Karpas-422 (cell line): ENCODE results near the gene RNF123. TPM values are rescaled to one million over a fixed set of nuclear protein-coding genes. Genes with fewer than 3 reads are reported as not detected.

Experiments
- DNase-seq: peaks from one replicate; pipeline ENCODE4 v3.0.0-alpha.2; 2015
- H2AFZ ChIP-seq: fragments of 200-600 bp; sonication (generic); 2 replicates; pipeline ENCODE4 v1.6.1; 2014; ENCODE audit warnings: antibody characterized with exemption, low read length, mixed read lengths
- H3K27ac ChIP-seq: fragments of 200-600 bp; sonication (generic); 2 replicates; pipeline ENCODE4 v1.5.1; 2014; ENCODE audit warnings: mild to moderate bottlenecking, low read length, moderate library complexity
- H3K27me3 ChIP-seq: fragments of 200-600 bp; sonication (generic); 2 replicates; pipeline ENCODE4 v1.6.1; 2014; ENCODE audit warnings: low read length, mixed read lengths
- H3K36me3 ChIP-seq: fragments of 200-600 bp; sonication (generic); 2 replicates; pipeline ENCODE4 v1.6.1; 2014; ENCODE audit warnings: low read length, mixed read lengths; ENCODE audit not compliant: insufficient read depth
- H3K4me1 ChIP-seq: fragments of 200-600 bp; sonication (generic); 2 replicates; pipeline ENCODE4 v1.6.1; 2014; ENCODE audit warnings: mild to moderate bottlenecking, low read length, mixed read lengths
- H3K4me2 ChIP-seq: fragments of 200-600 bp; sonication (generic); 2 replicates; pipeline ENCODE4 v1.6.1; 2014; ENCODE audit warnings: low read length, low read depth, mild to moderate bottlenecking; ENCODE audit not compliant: poor library complexity, severe bottlenecking
- H3K4me3 ChIP-seq: fragments of 200-600 bp; sonication (generic); 2 replicates; pipeline ENCODE4 v1.5.1; 2014; ENCODE audit warnings: mild to moderate bottlenecking, antibody characterized with exemption, low read length, mixed read lengths
- H3K79me2 ChIP-seq: fragments of 200-600 bp; sonication (generic); 2 replicates; pipeline ENCODE4 v1.6.1; 2014; ENCODE audit warnings: mild to moderate bottlenecking, low read length, mixed read lengths
- H3K9ac ChIP-seq: fragments of 200-600 bp; sonication (generic); 2 replicates; pipeline ENCODE4 v1.6.0; 2014; ENCODE audit warnings: low read length
- H3K9me2 ChIP-seq: fragments of 200-600 bp; sonication (generic), shearing (Covaris generic); replicated peaks from 2 replicates; pipeline ENCODE4 v1.6.0; 2014; ENCODE audit warnings: mild to moderate bottlenecking, low read length, moderate library complexity; ENCODE audit not compliant: insufficient read depth
- H3K9me3 ChIP-seq: fragments of 300-700, 200-600 bp; sonication (generic); 2 replicates; pipeline ENCODE4 v1.6.1; 2014; ENCODE audit warnings: low read length, mixed read lengths
- H4K20me1 ChIP-seq: fragments of 200-600 bp; sonication (generic); 2 replicates; pipeline ENCODE4 v1.6.1; 2014; ENCODE audit warnings: mild to moderate bottlenecking, antibody characterized with exemption, low read length, low read depth; ENCODE audit not compliant: insufficient read depth
- total RNA-seq: library from RNA; depleted of rRNA; stranded (reverse); fragments of >200 nt; shearing (Covaris generic); gene quantifications from 2 replicates; pipeline ENCODE4 v1.2.3, GENCODE V29; 2014; ENCODE audit warnings: low replicate concordance

Gene RNF123
- total RNA-seq, 1 experiment from 2014 or later = 20.1 TPM

DNA sequence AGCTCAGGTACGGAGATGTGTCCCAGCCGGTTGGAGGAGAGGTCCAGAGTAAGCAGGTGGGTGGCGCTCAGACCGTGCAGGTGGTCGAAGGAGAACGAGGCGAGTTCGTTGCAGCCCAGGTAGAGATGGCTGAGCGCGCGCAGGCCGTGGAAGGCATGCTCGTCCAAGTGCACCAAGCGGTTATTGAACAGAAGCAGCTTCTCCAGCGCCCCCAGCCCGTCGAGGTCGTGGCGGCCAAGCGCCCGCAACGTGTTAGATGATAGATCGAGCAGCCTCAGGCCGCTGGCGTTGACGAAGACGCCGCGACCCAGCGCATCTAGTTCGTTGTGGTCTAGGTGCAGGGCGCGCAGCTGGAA, 29.5 kb downstream of the RNF123 start:
- Histone ChIP-seq H3K9ac (no peak overlapping the region), H2AFZ (no peak overlapping the region)

DNA sequence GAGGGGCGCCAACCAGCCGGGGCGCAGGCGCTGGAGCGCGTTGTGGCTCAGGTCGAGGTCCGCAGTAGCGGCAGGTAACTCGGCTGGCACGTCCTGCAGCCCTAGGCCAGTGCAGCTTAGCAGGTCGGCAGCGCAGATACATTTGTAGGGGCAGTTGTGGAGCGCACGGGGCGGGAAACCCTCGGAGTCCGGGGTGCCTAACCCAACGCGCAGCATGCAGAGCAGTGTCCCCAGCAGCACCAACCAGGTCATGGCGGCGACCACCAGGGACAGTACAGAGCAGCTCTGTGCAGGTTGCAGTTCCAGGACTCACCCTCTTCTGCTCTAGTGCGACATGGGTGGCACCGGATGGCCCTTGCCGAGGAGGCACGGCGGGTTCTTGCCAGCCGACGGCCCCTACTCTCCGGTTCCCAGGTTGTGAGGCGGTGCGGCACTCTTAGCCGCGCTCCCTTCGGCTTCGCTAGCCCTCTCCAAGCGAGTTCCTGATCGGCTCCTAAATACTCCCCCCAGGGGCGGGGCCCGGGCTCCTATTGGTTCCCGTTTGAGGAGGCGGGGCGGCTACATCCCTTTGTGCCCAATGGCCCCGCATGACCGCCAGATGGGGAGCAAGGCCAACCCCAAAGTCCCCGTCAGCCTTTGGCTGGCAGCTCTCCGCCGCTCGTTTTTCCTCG, 30.0 kb downstream of the RNF123 start, which contains the start of gene AMIGO3:
Gene AMIGO3 (minus strand): TSS at position 471 of the 671 bp plus-strand sequence. CDS start 219 bp downstream, at position 252.
- DNase-seq = peak; percentile 97
- no peaks in the 10 kb centered on the region for H3K9me2 ChIP-seq
- H3K27me3 ChIP-seq = no peaks in the 10 kb centered on the region
- H3K4me1 ChIP-seq = peaks cover 22% of the 10 kb centered on the region
- H3K9ac ChIP-seq = peak within 1 kb of the TSS; percentile 41
- peak within 1 kb of the TSS; percentile 30; the same call in 1 of the 2 replicates for H3K4me3 ChIP-seq
- H3K79me2 ChIP-seq = peaks cover 12% of the 10 kb centered on the region
- no peak within 1 kb of the TSS for H2AFZ ChIP-seq
- no peaks in the 10 kb centered on the region for H3K9me3 ChIP-seq
- peaks cover 15% of the 10 kb centered on the region; the same call in 1 of the 2 replicates for H3K36me3 ChIP-seq
- H4K20me1 ChIP-seq = peaks cover 5% of the 10 kb centered on the region; the same call in 1 of the 2 replicates
- H3K4me2 ChIP-seq = peak within 1 kb of the TSS; percentile 63
- no peak within 1 kb of the TSS for H3K27ac ChIP-seq

More for the DNA sequence above, 29.5 kb downstream of the RNF123 start:
- no peak overlapping the region for H3K27ac ChIP-seq
- H3K4me3 ChIP-seq = peak overlapping the region; percentile 30; the same call in 1 of the 2 replicates
- DNase-seq = no peak
- H3K9me3 ChIP-seq = no peaks in the 10 kb centered on the region
- no peaks in the 10 kb centered on the region for H3K27me3 ChIP-seq
- H3K36me3 ChIP-seq = peaks cover 15% of the 10 kb centered on the region; the same call in 1 of the 2 replicates
- H3K4me2 ChIP-seq = peak overlapping the region; percentile 63
- H3K4me1 ChIP-seq = peaks cover 20% of the 10 kb centered on the region
- peaks cover 5% of the 10 kb centered on the region; the same call in 1 of the 2 replicates for H4K20me1 ChIP-seq
- peaks cover 12% of the 10 kb centered on the region for H3K79me2 ChIP-seq
- no peaks in the 10 kb centered on the region for H3K9me2 ChIP-seq

DNA sequence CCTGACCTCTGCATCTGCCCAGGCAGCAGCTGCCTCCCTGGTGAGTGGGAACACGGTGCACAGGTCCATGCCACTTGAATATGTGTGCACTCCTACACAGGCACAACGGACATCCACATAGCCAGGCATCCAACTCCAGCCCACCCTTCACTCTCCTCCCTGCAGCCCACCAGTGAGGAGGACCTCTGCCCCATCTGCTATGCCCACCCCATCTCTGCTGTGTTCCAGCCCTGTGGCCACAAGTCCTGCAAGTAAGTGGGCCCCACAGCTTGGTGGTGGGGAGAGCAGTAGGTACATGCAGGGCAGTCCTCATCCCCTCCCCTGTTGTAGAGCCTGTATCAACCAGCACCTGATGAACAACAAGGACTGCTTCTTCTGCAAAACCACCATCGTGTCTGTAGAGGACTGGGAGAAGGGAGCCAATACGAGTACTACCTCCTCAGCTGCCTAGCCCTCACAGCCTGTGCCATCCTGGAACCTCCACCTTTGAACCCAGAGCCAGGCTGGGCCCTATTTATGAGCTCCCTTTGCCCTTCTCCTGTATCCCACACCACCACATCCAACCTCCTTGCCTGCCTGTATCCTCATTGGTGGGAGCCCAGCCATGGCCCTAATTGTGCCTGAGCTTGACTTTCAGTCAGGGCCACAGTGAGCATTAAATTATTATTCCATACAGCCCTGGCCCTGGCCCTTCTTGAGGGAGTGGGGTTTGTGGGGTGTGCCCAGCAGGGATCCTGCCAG, 31.7 kb downstream of the RNF123 start:
- H3K4me2 ChIP-seq = no peak overlapping the region
- H3K36me3 ChIP-seq = peaks cover 15% of the 10 kb centered on the region; the same call in 1 of the 2 replicates
- DNase-seq = no peak
- no peak overlapping the region for H3K4me3 ChIP-seq
- H3K9me3 ChIP-seq = no peaks in the 10 kb centered on the region
- H3K79me2 ChIP-seq = peaks cover 12% of the 10 kb centered on the region
- no peaks in the 10 kb centered on the region for H3K27me3 ChIP-seq
- no peak overlapping the region for H2AFZ ChIP-seq
- no peak overlapping the region for H3K9ac ChIP-seq
- peaks cover 5% of the 10 kb centered on the region; the same call in 1 of the 2 replicates for H4K20me1 ChIP-seq
- H3K4me1 ChIP-seq = peaks cover 33% of the 10 kb centered on the region
- H3K9me2 ChIP-seq = no peaks in the 10 kb centered on the region
- no peak overlapping the region for H3K27ac ChIP-seq

DNA sequence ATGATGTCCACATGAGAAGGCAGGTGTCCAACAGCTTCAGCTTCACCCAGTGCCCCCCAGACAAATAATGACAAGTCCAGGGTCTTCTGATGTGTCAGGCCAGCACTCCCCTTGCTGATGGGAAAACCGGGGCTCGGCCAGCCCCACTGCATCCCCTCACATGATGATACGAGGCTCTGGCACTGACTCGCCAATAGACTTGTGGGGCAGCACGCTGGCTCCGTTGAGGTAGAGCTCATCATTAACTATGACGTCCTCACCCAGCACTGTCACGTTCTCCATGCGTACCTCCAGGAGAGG, 32.2 kb downstream of the RNF123 start:
- no peaks in the 10 kb centered on the region for H3K9me3 ChIP-seq
- peaks cover 5% of the 10 kb centered on the region; the same call in 1 of the 2 replicates for H4K20me1 ChIP-seq
- H3K4me1 ChIP-seq = peaks cover 33% of the 10 kb centered on the region
- no peak overlapping the region for H3K9ac ChIP-seq
- no peak overlapping the region for H3K27ac ChIP-seq
- no peak overlapping the region for H3K4me2 ChIP-seq
- H2AFZ ChIP-seq = no peak overlapping the region
- H3K27me3 ChIP-seq = no peaks in the 10 kb centered on the region
- no peak overlapping the region for H3K4me3 ChIP-seq
- peaks cover 12% of the 10 kb centered on the region for H3K79me2 ChIP-seq
- H3K9me2 ChIP-seq = no peaks in the 10 kb centered on the region
- DNase-seq = no peak
- peaks cover 15% of the 10 kb centered on the region; the same call in 1 of the 2 replicates for H3K36me3 ChIP-seq

DNA sequence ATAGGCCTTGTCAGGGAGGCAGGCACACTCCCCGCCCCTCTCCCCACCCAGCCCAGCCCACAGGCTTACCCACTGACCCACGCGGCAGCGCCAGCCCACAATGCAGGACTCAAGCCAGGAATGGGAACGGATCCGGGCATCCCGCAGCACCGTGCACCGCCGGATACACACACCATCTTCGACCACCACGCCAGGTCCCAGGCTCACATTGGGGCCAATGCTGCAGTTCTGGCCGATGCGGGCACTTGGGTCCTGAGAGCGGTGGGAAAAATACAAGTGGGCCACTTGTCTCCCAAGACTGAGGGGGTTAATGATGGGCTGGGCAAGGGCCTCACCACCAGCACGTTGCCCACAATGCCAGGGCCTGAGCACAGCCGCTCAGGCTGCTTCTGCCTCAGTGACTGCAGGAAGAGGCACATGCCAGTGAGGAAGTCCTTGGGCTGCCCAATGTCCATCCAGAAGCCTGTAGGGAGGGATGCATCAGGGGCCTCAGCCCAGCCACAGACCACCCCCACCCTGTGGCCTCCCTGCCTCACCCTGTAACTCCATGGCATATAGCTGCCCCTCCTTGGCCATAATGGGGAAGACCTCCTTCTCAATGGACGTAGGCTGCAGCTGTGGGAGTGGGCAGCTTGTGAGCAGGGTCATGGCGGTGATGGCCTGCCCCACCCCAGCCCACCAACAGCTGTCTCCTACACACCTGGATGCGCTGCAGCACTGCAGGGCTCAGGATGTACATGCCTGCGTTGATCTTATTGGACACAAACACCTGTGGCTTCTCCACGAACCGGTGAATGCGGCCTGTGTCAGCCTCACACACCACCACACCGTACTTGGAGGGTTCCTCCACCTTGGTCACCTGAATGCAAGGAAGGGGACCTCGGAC, 32.8 kb downstream of the RNF123 start:
- Histone ChIP-seq H3K4me2 (peak overlapping the region; percentile 91), H3K4me1 (peaks cover 33% of the 10 kb centered on the region), H3K4me3 (peak overlapping the region; percentile 92), H3K9me3 (no peaks in the 10 kb centered on the region), H3K27ac (no peak overlapping the region), H4K20me1 (peaks cover 5% of the 10 kb centered on the region; the same call in 1 of the 2 replicates), H3K9ac (peak overlapping the region; percentile 96), H3K36me3 (peaks cover 19% of the 10 kb centered on the region; the same call in 1 of the 2 replicates), H2AFZ (no peak overlapping the region), H3K9me2 (no peaks in the 10 kb centered on the region), H3K27me3 (no peaks in the 10 kb centered on the region), H3K79me2 (peaks cover 12% of the 10 kb centered on the region)
- no peak for DNase-seq

DNA sequence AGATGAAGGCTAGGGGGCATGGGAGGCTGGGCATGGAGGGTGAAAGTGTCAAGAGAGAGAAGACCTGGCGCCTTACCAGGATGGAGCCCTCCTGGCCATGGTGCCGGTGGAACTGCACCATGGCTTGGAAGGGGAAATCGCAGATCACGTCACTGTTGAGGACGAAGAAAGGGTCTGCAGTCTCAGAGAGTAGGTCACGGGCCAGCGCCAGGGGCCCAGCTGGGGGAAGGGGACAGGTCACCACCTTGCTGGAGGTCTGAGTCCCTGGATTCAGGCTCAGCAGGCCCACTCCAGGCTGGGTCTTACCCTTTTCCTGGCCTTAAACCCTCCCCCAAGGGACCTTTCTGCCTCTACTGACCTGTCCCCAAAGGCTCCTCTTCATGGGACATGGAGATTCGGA, 33.5 kb downstream of the RNF123 start:
- H3K9me2 ChIP-seq = no peaks in the 10 kb centered on the region
- H3K4me3 ChIP-seq = peak overlapping the region; percentile 92
- peak overlapping the region; percentile 96 for H3K9ac ChIP-seq
- H3K4me1 ChIP-seq = peaks cover 33% of the 10 kb centered on the region
- H3K36me3 ChIP-seq = peaks cover 19% of the 10 kb centered on the region; the same call in 1 of the 2 replicates
- H3K4me2 ChIP-seq = peak overlapping the region; percentile 91
- no peak overlapping the region for H2AFZ ChIP-seq
- no peaks in the 10 kb centered on the region for H3K9me3 ChIP-seq
- H3K27me3 ChIP-seq = no peaks in the 10 kb centered on the region
- peaks cover 12% of the 10 kb centered on the region for H3K79me2 ChIP-seq
- DNase-seq = no peak
- H3K27ac ChIP-seq = peak overlapping the region; percentile 70; the same call in 1 of the 2 replicates
- peaks cover 5% of the 10 kb centered on the region; the same call in 1 of the 2 replicates for H4K20me1 ChIP-seq

DNA sequence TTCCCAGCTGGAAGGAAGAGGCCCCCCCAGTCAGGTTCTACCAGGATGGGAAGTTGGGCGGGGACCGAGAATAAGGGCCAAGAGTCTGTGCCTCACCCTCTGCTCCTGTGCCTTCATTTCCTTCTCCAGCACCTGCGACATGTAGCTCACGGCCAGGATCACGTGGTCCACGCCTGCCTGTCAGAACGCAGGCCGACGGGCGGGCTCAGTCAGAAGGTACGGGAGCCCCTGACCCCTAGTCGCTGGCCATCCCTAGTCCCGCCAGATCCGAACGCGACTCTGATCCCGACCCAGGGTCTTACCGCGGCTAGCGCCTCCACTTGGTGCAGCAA, 33.9 kb downstream of the RNF123 start:
- peak overlapping the region; percentile 92 for H3K4me3 ChIP-seq
- peaks cover 20% of the 10 kb centered on the region; the same call in 1 of the 2 replicates for H3K36me3 ChIP-seq
- no peaks in the 10 kb centered on the region for H3K9me3 ChIP-seq
- peaks cover 12% of the 10 kb centered on the region for H3K79me2 ChIP-seq
- no peaks in the 10 kb centered on the region for H3K27me3 ChIP-seq
- no peak overlapping the region for H2AFZ ChIP-seq
- no peaks in the 10 kb centered on the region for H3K9me2 ChIP-seq
- H4K20me1 ChIP-seq = peaks cover 5% of the 10 kb centered on the region; the same call in 1 of the 2 replicates
- peak overlapping the region; percentile 91 for H3K4me2 ChIP-seq
- peak overlapping the region; percentile 70 for H3K27ac ChIP-seq
- H3K9ac ChIP-seq = peak overlapping the region; percentile 96
- H3K4me1 ChIP-seq = peaks cover 33% of the 10 kb centered on the region
- DNase-seq = peak; percentile 82
